HepG2 (cell line): Measurements from ENCODE around the gene MALT1. TPM values are rescaled to one million over a fixed set of nuclear protein-coding genes. Genes with fewer than 3 reads are reported as not detected.

ENCODE experiments used
- HMGXB3 ChIP-seq: sonication (generic); formaldehyde crosslinking; IDR thresholded peaks from 2 replicates; pipeline ENCODE4 v1.4.0; 2020; ENCODE audit warnings: missing genetic modification reagents, borderline replicate concordance
- IRF2 ChIP-seq: IDR thresholded peaks from 2 replicates; pipeline ENCODE4 v1.6.1; 2018; ENCODE audit warnings: missing genetic modification reagents, missing compliant biosample characterization
- JUN ChIP-seq: sonication (generic); formaldehyde crosslinking; IDR thresholded peaks from 2 replicates; pipeline ENCODE4 v1.4.0; 2020; ENCODE audit warnings: mild to moderate bottlenecking, missing genetic modification reagents
- LCORL ChIP-seq, 2 experiments: fragments of 450-650 bp in 1 of 2; sonication (generic) in 1 of 2; formaldehyde crosslinking in 1 of 2; IDR thresholded peaks; 2 replicates each; pipeline versions ENCODE4 v1.5.0 to v1.6.1; 2017 to 2020; ENCODE audit warnings: antibody characterized with exemption in 1 of 2, missing genetic modification reagents in 1 of 2
- MTF1 ChIP-seq: sonication (generic); formaldehyde crosslinking; IDR thresholded peaks from 2 replicates; pipeline ENCODE4 v1.5.0; 2020; ENCODE audit warnings: missing genetic modification reagents
- MYNN ChIP-seq: sonication (generic); formaldehyde crosslinking; IDR thresholded peaks from 2 replicates; pipeline ENCODE4 v1.4.0; 2020; ENCODE audit warnings: mild to moderate bottlenecking, low read depth, missing genetic modification reagents
- NFE2 ChIP-seq: sonication (generic); formaldehyde crosslinking; IDR thresholded peaks from 2 replicates; pipeline ENCODE4 v1.4.0; 2020; ENCODE audit warnings: missing genetic modification reagents
- RAD21 ChIP-seq: fragments of 450-650 bp; formaldehyde crosslinking; IDR thresholded peaks from 2 replicates; pipeline ENCODE4 v1.5.0; 2020; ENCODE audit warnings: mild to moderate bottlenecking
- SIX1 ChIP-seq: sonication (generic); formaldehyde crosslinking; IDR thresholded peaks from 2 replicates; pipeline ENCODE4 v1.4.0; 2020; ENCODE audit warnings: missing genetic modification reagents, borderline replicate concordance
- SNAPC2 ChIP-seq: sonication (generic); formaldehyde crosslinking; IDR thresholded peaks from 2 replicates; pipeline ENCODE4 v1.8.1; 2022; ENCODE audit warnings: mild to moderate bottlenecking, missing genetic modification reagents
- TOPORS ChIP-seq: sonication (generic); formaldehyde crosslinking; IDR thresholded peaks from 2 replicates; pipeline ENCODE4 v1.8.0; 2023; ENCODE audit warnings: mild to moderate bottlenecking, missing genetic modification reagents
- ZNF292 ChIP-seq: sonication (generic); formaldehyde crosslinking; IDR thresholded peaks from 2 replicates; pipeline ENCODE4 v1.8.1; 2022; ENCODE audit warnings: mild to moderate bottlenecking, low read depth, missing genetic modification reagents, borderline replicate concordance
- polyA plus RNA-seq, 8 experiments: library from polyadenylated mRNA; depleted of rRNA in 3 of 8; stranded (reverse) in 7 of 8; unstranded in 1 of 8; fragments of >200 nt; fragmentation: Illumina TruSeq in 4 of 8; extraction: Trizol in 4 of 8; gene quantifications; 2 replicates each; pipeline versions ENCODE4 v1.2.1 to v1.2.3, GENCODE V29; 2011 to 2016; ENCODE audit warnings: low read depth in 4 of 8, missing spikeins in 1 of 8, mixed read lengths in 1 of 8; ENCODE audit not compliant: insufficient read depth in 1 of 8
- total RNA-seq, 5 experiments: library from RNA; depleted of rRNA; stranded (reverse); fragments of >200 nt; fragmentation: Illumina TruSeq; extraction: Trizol; gene quantifications; 2 replicates each; pipeline ENCODE4 v1.2.3, GENCODE V29; 2016; ENCODE audit warnings: low read depth in 1 of 5
- TF ChIP-seq, protein P1 (sequence below): sonication (generic); formaldehyde crosslinking; IDR thresholded peaks from 2 replicates; pipeline ENCODE4 v1.5.1; 2020; ENCODE audit warnings: mild to moderate bottlenecking, moderate library complexity, missing genetic modification reagents
- TF ChIP-seq, protein P2 (sequence below): sonication (generic); formaldehyde crosslinking; IDR thresholded peaks from 2 replicates; pipeline ENCODE4 v1.4.0; 2020; ENCODE audit warnings: missing genetic modification reagents
- TF ChIP-seq, protein P3 (sequence below): sonication (generic); formaldehyde crosslinking; IDR thresholded peaks from 2 replicates; pipeline ENCODE4 v1.9.0; 2022; ENCODE audit warnings: low read depth, missing genetic modification reagents
- TF ChIP-seq, protein P4 (sequence below): sonication (generic); formaldehyde crosslinking; IDR thresholded peaks from 2 replicates; pipeline ENCODE4 v1.5.1; 2020; ENCODE audit warnings: missing genetic modification reagents, mild to moderate bottlenecking, borderline replicate concordance

MALT1 gene
- total and polyA plus RNA-seq, 2 of the 13 experiments (the other 11 are each of a cell fraction or from before 2014, with no cell fraction given), result 43.9 to 89.0 TPM

- TF ChIP-seq RAD21 (CRISPR knock-in tag) (no peak), SIX1 (CRISPR knock-in tag) (no peak), NFE2 (CRISPR knock-in tag) (no peak), HMGXB3 (CRISPR knock-in tag) (no peak), MTF1 (CRISPR knock-in tag) (no peak), LCORL (IDR thresholded peaks at IDR 0.05) (no peak), LCORL (CRISPR knock-in tag; IDR thresholded peaks at IDR 0.05) (0 out of 2 replicates have a peak, but pooled peaks have one; percentile 3), SNAPC2 (CRISPR knock-in tag) (0 out of 2 replicates have a peak, but pooled peaks have one; percentile 23), ZNF292 (no peak), IRF2 (no peak), MYNN (CRISPR knock-in tag) (no peak), TOPORS (CRISPR knock-in tag) (no peak), JUN (no peak)
- TF ChIP-seq, protein P1, sequence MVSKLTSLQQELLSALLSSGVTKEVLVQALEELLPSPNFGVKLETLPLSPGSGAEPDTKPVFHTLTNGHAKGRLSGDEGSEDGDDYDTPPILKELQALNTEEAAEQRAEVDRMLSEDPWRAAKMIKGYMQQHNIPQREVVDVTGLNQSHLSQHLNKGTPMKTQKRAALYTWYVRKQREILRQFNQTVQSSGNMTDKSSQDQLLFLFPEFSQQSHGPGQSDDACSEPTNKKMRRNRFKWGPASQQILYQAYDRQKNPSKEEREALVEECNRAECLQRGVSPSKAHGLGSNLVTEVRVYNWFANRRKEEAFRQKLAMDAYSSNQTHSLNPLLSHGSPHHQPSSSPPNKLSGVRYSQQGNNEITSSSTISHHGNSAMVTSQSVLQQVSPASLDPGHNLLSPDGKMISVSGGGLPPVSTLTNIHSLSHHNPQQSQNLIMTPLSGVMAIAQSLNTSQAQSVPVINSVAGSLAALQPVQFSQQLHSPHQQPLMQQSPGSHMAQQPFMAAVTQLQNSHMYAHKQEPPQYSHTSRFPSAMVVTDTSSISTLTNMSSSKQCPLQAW (CRISPR knock-in tag), result 0 out of 2 replicates have a peak, but pooled peaks have one; percentile 11
- TF ChIP-seq, protein P2, sequence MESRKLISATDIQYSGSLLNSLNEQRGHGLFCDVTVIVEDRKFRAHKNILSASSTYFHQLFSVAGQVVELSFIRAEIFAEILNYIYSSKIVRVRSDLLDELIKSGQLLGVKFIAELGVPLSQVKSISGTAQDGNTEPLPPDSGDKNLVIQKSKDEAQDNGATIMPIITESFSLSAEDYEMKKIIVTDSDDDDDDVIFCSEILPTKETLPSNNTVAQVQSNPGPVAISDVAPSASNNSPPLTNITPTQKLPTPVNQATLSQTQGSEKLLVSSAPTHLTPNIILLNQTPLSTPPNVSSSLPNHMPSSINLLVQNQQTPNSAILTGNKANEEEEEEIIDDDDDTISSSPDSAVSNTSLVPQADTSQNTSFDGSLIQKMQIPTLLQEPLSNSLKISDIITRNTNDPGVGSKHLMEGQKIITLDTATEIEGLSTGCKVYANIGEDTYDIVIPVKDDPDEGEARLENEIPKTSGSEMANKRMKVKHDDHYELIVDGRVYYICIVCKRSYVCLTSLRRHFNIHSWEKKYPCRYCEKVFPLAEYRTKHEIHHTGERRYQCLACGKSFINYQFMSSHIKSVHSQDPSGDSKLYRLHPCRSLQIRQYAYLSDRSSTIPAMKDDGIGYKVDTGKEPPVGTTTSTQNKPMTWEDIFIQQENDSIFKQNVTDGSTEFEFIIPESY (CRISPR knock-in tag), result no peak
- TF ChIP-seq, protein P3, sequence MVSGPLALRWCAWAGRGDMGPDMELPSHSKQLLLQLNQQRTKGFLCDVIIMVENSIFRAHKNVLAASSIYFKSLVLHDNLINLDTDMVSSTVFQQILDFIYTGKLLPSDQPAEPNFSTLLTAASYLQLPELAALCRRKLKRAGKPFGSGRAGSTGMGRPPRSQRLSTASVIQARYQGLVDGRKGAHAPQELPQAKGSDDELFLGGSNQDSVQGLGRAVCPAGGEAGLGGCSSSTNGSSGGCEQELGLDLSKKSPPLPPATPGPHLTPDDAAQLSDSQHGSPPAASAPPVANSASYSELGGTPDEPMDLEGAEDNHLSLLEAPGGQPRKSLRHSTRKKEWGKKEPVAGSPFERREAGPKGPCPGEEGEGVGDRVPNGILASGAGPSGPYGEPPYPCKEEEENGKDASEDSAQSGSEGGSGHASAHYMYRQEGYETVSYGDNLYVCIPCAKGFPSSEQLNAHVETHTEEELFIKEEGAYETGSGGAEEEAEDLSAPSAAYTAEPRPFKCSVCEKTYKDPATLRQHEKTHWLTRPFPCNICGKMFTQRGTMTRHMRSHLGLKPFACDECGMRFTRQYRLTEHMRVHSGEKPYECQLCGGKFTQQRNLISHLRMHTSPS (CRISPR knock-in tag), result no peak
- TF ChIP-seq, protein P4, sequence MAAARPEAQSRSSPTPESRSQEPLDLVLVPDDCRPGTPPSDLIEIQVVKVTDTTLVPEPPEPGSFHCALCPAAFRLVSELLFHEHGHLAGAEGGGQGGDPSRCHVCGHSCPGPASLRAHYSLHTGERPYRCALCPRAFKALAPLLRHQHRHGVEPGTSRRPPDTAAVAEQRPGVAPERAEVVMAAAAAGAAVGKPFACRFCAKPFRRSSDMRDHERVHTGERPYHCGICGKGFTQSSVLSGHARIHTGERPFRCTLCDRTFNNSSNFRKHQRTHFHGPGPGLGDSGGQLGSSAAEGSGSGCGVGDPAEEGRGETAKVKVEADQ, result no peak
Observed at GRCh38 chr18:58670404-58671110, 708 bp upstream of the MALT1 start (continued).
